OCI-LY1 (cell line): ENCODE data around the gene PCDHGA9.

Experiments
- CTCF ChIP-seq: fragments of 200-600 bp; sonication (generic), shearing (Covaris generic); IDR thresholded peaks from 2 replicates; pipeline ENCODE4 v1.5.1; 2017; ENCODE audit warnings: mild to moderate bottlenecking, antibody characterized with exemption, low read length, moderate library complexity, mixed read lengths
- EZH2 ChIP-seq: fragments of 200-600 bp; sonication (generic), shearing (Covaris generic); IDR thresholded peaks from 2 replicates; pipeline ENCODE4 v1.8.0; 2017; ENCODE audit warnings: borderline replicate concordance, mixed run types, mild to moderate bottlenecking, antibody characterized with exemption, low read length, moderate library complexity, mixed read lengths

- TF ChIP-seq CTCF (no peak), EZH2 (no peak)
These were observed 13.9 kb upstream of the PCDHGA9 start for GRCh38 chr5:141388661-141389060.
